Calu3 (cell line): ENCODE results near the gene GLMN. TPM values are rescaled to one million over a fixed set of nuclear protein-coding genes. Genes with fewer than 3 reads are reported as not detected.
A peak's percentile ranks its signal among the peaks of the same experiment; 100 is the strongest.

Source experiments
- BruUV-seq: library from RNA; stranded (reverse); fragments of 400-500 nt; replicated peaks from 2 replicates; lab custom pipeline; 2021; lab: Mats Ljungman, UMichigan
- CTCF ChIA-PET: fragments of 300-600 bp; sonication (Branson Sonifier 250); formaldehyde crosslinking; loops from one replicate; lab custom pipeline; 2022; ENCODE audit warnings: antibody characterized with exemption; lab: Charles Lee
- DNase-seq: peaks from one replicate; pipeline ENCODE4 v3.0.0; 2022
- H3K27ac Mint-ChIP-seq: one replicate; pipeline ENCODE4 v1.8.0; 2022; ENCODE audit warnings: mixed read lengths; ENCODE audit not compliant: unreplicated experiment
- H3K27me3 Mint-ChIP-seq: one replicate; pipeline ENCODE4 v1.8.0; 2022; ENCODE audit warnings: mixed read lengths; ENCODE audit not compliant: unreplicated experiment
- H3K36me3 Mint-ChIP-seq: one replicate; pipeline ENCODE4 v1.8.0; 2022; ENCODE audit warnings: mild to moderate bottlenecking, moderate library complexity, mixed read lengths; ENCODE audit not compliant: insufficient read depth, unreplicated experiment
- H3K4me1 Mint-ChIP-seq: one replicate; pipeline ENCODE4 v1.8.0; 2022; ENCODE audit warnings: mild to moderate bottlenecking, low read depth, mixed read lengths; ENCODE audit not compliant: unreplicated experiment
- H3K4me3 Mint-ChIP-seq: one replicate; pipeline ENCODE4 v1.8.0; 2022; ENCODE audit warnings: mild to moderate bottlenecking, low read depth, moderate library complexity, mixed read lengths; ENCODE audit not compliant: unreplicated experiment
- H3K9me3 Mint-ChIP-seq: one replicate; pipeline ENCODE4 v1.8.0; 2022; ENCODE audit warnings: low read depth, mixed read lengths; ENCODE audit not compliant: unreplicated experiment
- intact Hi-C: fragments of 100-400 bp; cut with micrococcal nuclease; formaldehyde crosslinking; loops from one replicate; pipeline ENCODE4 v1.10.0; 2022; ENCODE audit not compliant: unreplicated experiment
- total RNA-seq: library from RNA; stranded (reverse); gene quantifications from 2 replicates; pipeline ENCODE4 v1.2.3, GENCODE V29; 2022
- TF ChIP-seq, protein P1 (sequence below): fragments of 200-600 bp; IDR thresholded peaks from one replicate; pipeline ENCODE4 v1.8.0; 2022; ENCODE audit warnings: antibody characterized with exemption; ENCODE audit not compliant: unreplicated experiment

GLMN gene
- total RNA-seq, 1 experiment from 2014 or later = 13.3 TPM

GRCh38 chr1:92326681-92327080 is 27.9 kb upstream of the GLMN start:
- Mint-ChIP-seq H3K4me3 (no peak overlapping the region), H3K27me3 (no peaks in the 10 kb centered on the region), H3K4me1 (no peaks in the 10 kb centered on the region), H3K36me3 (no peaks in the 10 kb centered on the region), H3K9me3 (peaks cover 8% of the 10 kb centered on the region), H3K27ac (no peak overlapping the region)
- DNase-seq = peak; percentile 31
- TF ChIP-seq, protein P1, sequence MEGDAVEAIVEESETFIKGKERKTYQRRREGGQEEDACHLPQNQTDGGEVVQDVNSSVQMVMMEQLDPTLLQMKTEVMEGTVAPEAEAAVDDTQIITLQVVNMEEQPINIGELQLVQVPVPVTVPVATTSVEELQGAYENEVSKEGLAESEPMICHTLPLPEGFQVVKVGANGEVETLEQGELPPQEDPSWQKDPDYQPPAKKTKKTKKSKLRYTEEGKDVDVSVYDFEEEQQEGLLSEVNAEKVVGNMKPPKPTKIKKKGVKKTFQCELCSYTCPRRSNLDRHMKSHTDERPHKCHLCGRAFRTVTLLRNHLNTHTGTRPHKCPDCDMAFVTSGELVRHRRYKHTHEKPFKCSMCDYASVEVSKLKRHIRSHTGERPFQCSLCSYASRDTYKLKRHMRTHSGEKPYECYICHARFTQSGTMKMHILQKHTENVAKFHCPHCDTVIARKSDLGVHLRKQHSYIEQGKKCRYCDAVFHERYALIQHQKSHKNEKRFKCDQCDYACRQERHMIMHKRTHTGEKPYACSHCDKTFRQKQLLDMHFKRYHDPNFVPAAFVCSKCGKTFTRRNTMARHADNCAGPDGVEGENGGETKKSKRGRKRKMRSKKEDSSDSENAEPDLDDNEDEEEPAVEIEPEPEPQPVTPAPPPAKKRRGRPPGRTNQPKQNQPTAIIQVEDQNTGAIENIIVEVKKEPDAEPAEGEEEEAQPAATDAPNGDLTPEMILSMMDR = no peak
- no TSS peak for BruUV-seq
- intact Hi-C loops = no loop called here
- CTCF ChIA-PET = no interaction called here

- Mint-ChIP-seq H3K9me3 (peaks cover 8% of the 10 kb centered on the region), H3K4me1 (no peaks in the 10 kb centered on the region), H3K4me3 (no peak overlapping the region), H3K27ac (no peak overlapping the region), H3K36me3 (no peaks in the 10 kb centered on the region), H3K27me3 (no peaks in the 10 kb centered on the region)
- TF ChIP-seq, protein P1 = no peak
- intact Hi-C loops = no loop called here
- CTCF ChIA-PET = interaction anchor here (0.5 kb wide), 1 partner anchor 122 kb away, joined by 3 read pairs; no protein-coding TSS in a partner anchor
- no TSS peak for BruUV-seq
- DNase-seq = no peak
Observed at GRCh38 chr1:92324784-92325183, 26.0 kb upstream of the GLMN start.

GRCh38 chr1:92323473-92324453 is 25.0 kb upstream of the GLMN start:
- no peak overlapping the region for H3K27ac Mint-ChIP-seq
- CTCF ChIA-PET = no interaction called here
- H3K27me3 Mint-ChIP-seq = no peaks in the 10 kb centered on the region
- intact Hi-C loops = no loop called here
- no peaks in the 10 kb centered on the region for H3K36me3 Mint-ChIP-seq
- TF ChIP-seq, protein P1 = no peak
- H3K9me3 Mint-ChIP-seq = peaks cover 8% of the 10 kb centered on the region
- H3K4me3 Mint-ChIP-seq = no peak overlapping the region
- no peak for DNase-seq
- no TSS peak for BruUV-seq
- H3K4me1 Mint-ChIP-seq = no peaks in the 10 kb centered on the region

DNA sequence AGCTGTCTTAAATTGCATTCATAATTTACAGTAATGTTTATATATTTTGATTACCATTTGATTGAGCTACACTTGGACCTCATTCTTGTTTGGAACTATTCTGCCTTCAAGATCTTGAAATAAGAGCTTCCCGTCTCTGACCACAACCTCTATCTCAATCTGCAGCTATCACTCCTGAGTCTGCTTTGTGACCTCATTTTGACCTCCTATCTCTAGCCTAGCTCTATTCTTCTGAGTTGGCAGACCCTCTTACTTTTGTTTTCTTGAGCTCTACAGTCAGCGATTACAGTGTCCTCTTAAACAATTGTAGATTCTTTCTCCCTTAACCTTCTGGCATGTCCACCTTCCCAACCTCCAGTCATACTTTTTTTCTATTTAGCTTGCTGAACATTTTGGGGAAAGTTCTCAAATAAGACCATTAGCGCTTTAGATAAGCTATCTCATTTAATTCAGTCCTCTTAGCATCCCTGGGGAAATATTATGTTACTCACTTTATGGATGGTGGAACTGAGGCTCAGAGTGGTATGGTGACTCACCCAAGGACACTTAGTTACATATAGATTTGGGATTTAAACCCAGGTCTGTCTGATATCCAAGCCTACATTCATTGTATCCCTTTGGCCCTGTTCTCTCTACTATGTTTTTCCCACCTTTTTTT is 19.2 kb upstream of the GLMN start:
- intact Hi-C loops = loop anchor here (10.0 kb wide), 1 partner anchor 157 kb away; no protein-coding TSS in a partner anchor
- no peak for DNase-seq
- no peaks in the 10 kb centered on the region for H3K9me3 Mint-ChIP-seq

More for the DNA sequence above, 19.2 kb upstream of the GLMN start:
- BruUV-seq = no TSS peak
- Mint-ChIP-seq H3K27me3 (no peaks in the 10 kb centered on the region), H3K4me1 (no peaks in the 10 kb centered on the region), H3K36me3 (peaks cover 5% of the 10 kb centered on the region), H3K4me3 (no peak overlapping the region), H3K27ac (no peak overlapping the region)
- CTCF ChIA-PET = no interaction called here
- TF ChIP-seq, protein P1 = no peak
